ENCODE measurements around the gene SPATA31C1.

GRCh38 chr9:87894998-87895625 lies 22.6 kb upstream of the SPATA31C1 start:
- TF ChIP-seq, protein P1, sequence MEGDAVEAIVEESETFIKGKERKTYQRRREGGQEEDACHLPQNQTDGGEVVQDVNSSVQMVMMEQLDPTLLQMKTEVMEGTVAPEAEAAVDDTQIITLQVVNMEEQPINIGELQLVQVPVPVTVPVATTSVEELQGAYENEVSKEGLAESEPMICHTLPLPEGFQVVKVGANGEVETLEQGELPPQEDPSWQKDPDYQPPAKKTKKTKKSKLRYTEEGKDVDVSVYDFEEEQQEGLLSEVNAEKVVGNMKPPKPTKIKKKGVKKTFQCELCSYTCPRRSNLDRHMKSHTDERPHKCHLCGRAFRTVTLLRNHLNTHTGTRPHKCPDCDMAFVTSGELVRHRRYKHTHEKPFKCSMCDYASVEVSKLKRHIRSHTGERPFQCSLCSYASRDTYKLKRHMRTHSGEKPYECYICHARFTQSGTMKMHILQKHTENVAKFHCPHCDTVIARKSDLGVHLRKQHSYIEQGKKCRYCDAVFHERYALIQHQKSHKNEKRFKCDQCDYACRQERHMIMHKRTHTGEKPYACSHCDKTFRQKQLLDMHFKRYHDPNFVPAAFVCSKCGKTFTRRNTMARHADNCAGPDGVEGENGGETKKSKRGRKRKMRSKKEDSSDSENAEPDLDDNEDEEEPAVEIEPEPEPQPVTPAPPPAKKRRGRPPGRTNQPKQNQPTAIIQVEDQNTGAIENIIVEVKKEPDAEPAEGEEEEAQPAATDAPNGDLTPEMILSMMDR (conservative IDR thresholded peaks at IDR 0.05; ENCODE audit: low read depth, low read length) = 0 out of 2 replicates have a peak, but pooled peaks have one; percentile 16
- no peak for TF ChIP-seq EZH2phosphoT487 (IDR thresholded peaks at IDR 0.05; ENCODE audit: borderline replicate concordance, low read length)
- TF ChIP-seq EZH2 (IDR thresholded peaks at IDR 0.05; ENCODE audit: low read length, unreplicated experiment) = no peak

Data from PC-3 (cell line).